Central memory CD8-positive, alpha-beta T cell (primary cell): ENCODE measurements around the gene DPF3.

ENCODE experiments used
- ATAC-seq: fragments of 150-1000 bp; cut with Tn5 transposase; replicated peaks from 2 replicates; pipeline ENCODE4 v1.10.0; 2022; ENCODE audit warnings: mild to moderate bottlenecking, moderate FRiP score, moderate number of reproducible peaks; ENCODE audit not compliant: poor library complexity, severe bottlenecking; ENCODE audit errors: extremely low read depth
- DNase-seq, 2 donors: peaks; one replicate each; pipeline ENCODE4 v3.0.0; 2021; ENCODE audit warnings: low spot score in 2 of 2
- H3K27ac Mint-ChIP-seq: one replicate; pipeline ENCODE4 v1.8.0; 2022; ENCODE audit warnings: low read depth, mild to moderate bottlenecking, moderate library complexity, mixed read lengths
- H3K27me3 Mint-ChIP-seq: one replicate; pipeline ENCODE4 v1.8.0; 2022; ENCODE audit warnings: mixed read lengths
- H3K36me3 Mint-ChIP-seq: one replicate; pipeline ENCODE4 v1.8.0; 2022; ENCODE audit warnings: mild to moderate bottlenecking, moderate library complexity, mixed read lengths; ENCODE audit not compliant: insufficient read depth
- H3K4me1 Mint-ChIP-seq: one replicate; pipeline ENCODE4 v1.8.0; 2022; ENCODE audit warnings: mixed read lengths
- H3K4me3 Mint-ChIP-seq: one replicate; pipeline ENCODE4 v1.8.0; 2022; ENCODE audit warnings: mild to moderate bottlenecking, moderate library complexity, mixed read lengths
- H3K9me3 Mint-ChIP-seq: one replicate; pipeline ENCODE4 v1.8.0; 2022; ENCODE audit warnings: mixed read lengths

The DPF3 gene

DNA sequence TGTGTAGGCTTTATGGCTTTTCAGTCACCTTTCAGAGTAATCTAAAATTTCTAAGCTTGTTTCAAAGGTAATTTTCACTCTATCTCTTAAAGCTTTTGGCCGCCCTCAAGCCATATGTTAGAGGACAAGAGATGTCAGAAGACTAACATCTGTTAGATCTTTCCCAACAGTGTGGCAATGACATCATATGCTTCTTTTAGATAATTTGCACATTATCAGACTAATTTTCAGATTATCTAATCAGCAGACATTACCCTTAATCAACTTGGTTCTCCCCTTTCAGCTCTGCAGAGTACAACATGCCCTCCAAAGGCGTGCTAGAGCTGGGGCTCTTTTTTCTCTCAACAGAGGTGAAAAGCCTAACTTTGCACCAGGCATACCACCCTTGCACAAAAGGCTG is 207.1 kb downstream of the DPF3 start:
- ATAC-seq: no peak
- H3K9me3 Mint-ChIP-seq: no peaks in the 10 kb centered on the region
- H3K27me3 Mint-ChIP-seq: peaks cover 26% of the 10 kb centered on the region
- H3K4me1 Mint-ChIP-seq: no peaks in the 10 kb centered on the region
- H3K27ac Mint-ChIP-seq: no peak overlapping the region
- H3K4me3 Mint-ChIP-seq: no peak overlapping the region
- no peak for DNase-seq
- no peaks in the 10 kb centered on the region for H3K36me3 Mint-ChIP-seq

GRCh38 chr14:72686101-72686500 is 207.8 kb downstream of the DPF3 start:
- H3K4me1 Mint-ChIP-seq: no peaks in the 10 kb centered on the region
- DNase-seq (no peak), ATAC-seq (no peak)
- no peaks in the 10 kb centered on the region for H3K36me3 Mint-ChIP-seq
- no peaks in the 10 kb centered on the region for H3K9me3 Mint-ChIP-seq
- H3K4me3 Mint-ChIP-seq: no peak overlapping the region
- no peak overlapping the region for H3K27ac Mint-ChIP-seq
- H3K27me3 Mint-ChIP-seq: peaks cover 34% of the 10 kb centered on the region

- DNase-seq: no peak
- H3K36me3 Mint-ChIP-seq: no peaks in the 10 kb centered on the region
Observed at GRCh38 chr14:72685456-72685855, 208.4 kb downstream of the DPF3 start.

GRCh38 chr14:72683787-72684186 is 210.1 kb downstream of the DPF3 start:
- no peaks in the 10 kb centered on the region for H3K36me3 Mint-ChIP-seq
- DNase-seq: no peak
- no peak overlapping the region for H3K4me3 Mint-ChIP-seq
- H3K9me3 Mint-ChIP-seq: no peaks in the 10 kb centered on the region
- H3K27ac Mint-ChIP-seq: no peak overlapping the region
- H3K4me1 Mint-ChIP-seq: no peaks in the 10 kb centered on the region
- H3K27me3 Mint-ChIP-seq: peaks cover 52% of the 10 kb centered on the region
- ATAC-seq: no peak

More at GRCh38 chr14:72685456-72685855, 208.4 kb downstream of the DPF3 start:
- no peak overlapping the region for H3K27ac Mint-ChIP-seq
- peaks cover 40% of the 10 kb centered on the region for H3K27me3 Mint-ChIP-seq
- ATAC-seq: no peak
- H3K4me3 Mint-ChIP-seq: no peak overlapping the region
- no peaks in the 10 kb centered on the region for H3K9me3 Mint-ChIP-seq
- no peaks in the 10 kb centered on the region for H3K4me1 Mint-ChIP-seq

DNA sequence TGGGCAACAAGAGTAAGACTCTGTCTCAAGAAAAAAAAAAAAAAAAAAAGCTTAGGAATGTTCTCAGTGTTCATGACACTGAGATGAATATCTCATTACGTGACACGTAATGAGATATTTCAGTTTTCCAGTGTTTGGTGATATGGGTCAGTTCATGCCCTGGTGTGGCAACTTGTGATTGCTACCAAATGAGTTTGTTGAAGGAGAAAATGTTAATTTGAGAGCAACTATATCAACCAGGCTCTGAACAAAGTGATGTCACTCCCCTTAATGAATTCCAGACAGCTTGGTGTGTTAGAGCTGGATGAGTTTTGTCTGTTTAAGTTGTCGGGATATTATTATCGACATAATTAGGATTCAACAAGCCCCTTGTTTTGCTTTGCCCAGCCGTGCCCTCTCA is 211.7 kb downstream of the DPF3 start:
- peaks cover 44% of the 10 kb centered on the region for H3K27me3 Mint-ChIP-seq
- no peak overlapping the region for H3K27ac Mint-ChIP-seq
- DNase-seq (no peak), ATAC-seq (no peak)
- no peaks in the 10 kb centered on the region for H3K36me3 Mint-ChIP-seq
- H3K9me3 Mint-ChIP-seq: no peaks in the 10 kb centered on the region
- no peaks in the 10 kb centered on the region for H3K4me1 Mint-ChIP-seq
- H3K4me3 Mint-ChIP-seq: no peak overlapping the region

DNA sequence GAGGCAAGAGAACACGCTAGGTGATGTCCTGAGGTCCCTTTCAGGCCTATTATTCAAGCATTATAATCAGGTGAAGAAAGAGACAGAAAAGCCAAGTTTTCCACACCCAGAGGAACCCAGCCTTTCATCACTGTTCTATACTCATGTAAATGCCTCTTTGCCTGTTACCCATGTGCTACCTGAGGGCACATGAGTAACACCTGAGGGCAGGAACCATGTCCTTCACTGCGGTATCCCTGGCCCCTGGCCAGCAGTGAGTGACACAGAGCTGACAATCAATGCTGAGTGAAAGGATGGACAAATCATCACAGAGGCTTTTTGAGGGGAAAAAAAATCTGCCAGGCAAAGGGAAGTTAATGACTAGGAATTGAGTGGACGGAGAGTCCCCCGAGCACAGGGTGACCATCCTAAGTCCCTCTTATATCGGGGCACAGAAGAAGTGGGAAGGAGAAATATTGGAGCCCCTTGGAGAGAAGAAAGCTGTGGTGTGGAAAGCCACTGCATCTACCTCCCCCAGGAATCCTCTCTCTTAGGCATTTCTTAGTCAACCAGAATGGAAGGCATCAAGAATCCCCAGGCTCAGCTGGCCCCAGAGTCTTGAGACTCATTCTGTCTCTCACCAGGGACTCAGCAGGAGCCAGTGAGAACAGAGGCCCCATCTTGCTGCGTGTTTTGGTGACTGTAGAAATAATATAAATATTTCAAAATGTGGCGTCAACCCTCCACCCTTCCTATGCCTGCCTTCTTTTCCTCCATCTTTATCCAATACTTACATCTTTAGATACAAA is 212.9 kb downstream of the DPF3 start:
- Mint-ChIP-seq H3K4me3 (no peak overlapping the region), H3K4me1 (no peaks in the 10 kb centered on the region), H3K27me3 (peaks cover 41% of the 10 kb centered on the region), H3K27ac (no peak overlapping the region), H3K36me3 (no peaks in the 10 kb centered on the region), H3K9me3 (no peaks in the 10 kb centered on the region)
- DNase-seq (no peak), ATAC-seq (no peak)

GRCh38 chr14:72679536-72680151 is 214.3 kb downstream of the DPF3 start:
- Mint-ChIP-seq H3K4me1 (no peaks in the 10 kb centered on the region), H3K9me3 (no peaks in the 10 kb centered on the region), H3K36me3 (no peaks in the 10 kb centered on the region), H3K27me3 (peaks cover 54% of the 10 kb centered on the region), H3K4me3 (no peak overlapping the region), H3K27ac (no peak overlapping the region)
- DNase-seq (no peak), ATAC-seq (no peak)

- no peak overlapping the region for H3K4me3 Mint-ChIP-seq
- no peaks in the 10 kb centered on the region for H3K9me3 Mint-ChIP-seq
- H3K27me3 Mint-ChIP-seq: peaks cover 59% of the 10 kb centered on the region
- no peak overlapping the region for H3K27ac Mint-ChIP-seq
- no peaks in the 10 kb centered on the region for H3K4me1 Mint-ChIP-seq
- no peak for ATAC-seq
- DNase-seq: no peak
- H3K36me3 Mint-ChIP-seq: no peaks in the 10 kb centered on the region
Observed at GRCh38 chr14:72679141-72679535, 214.8 kb downstream of the DPF3 start.

- peaks cover 67% of the 10 kb centered on the region for H3K27me3 Mint-ChIP-seq
- H3K27ac Mint-ChIP-seq: no peak overlapping the region
- DNase-seq (no peak), ATAC-seq (no peak)
- no peak overlapping the region for H3K4me3 Mint-ChIP-seq
- no peaks in the 10 kb centered on the region for H3K9me3 Mint-ChIP-seq
- no peaks in the 10 kb centered on the region for H3K4me1 Mint-ChIP-seq
- no peaks in the 10 kb centered on the region for H3K36me3 Mint-ChIP-seq
Observed at GRCh38 chr14:72678356-72678755, 215.5 kb downstream of the DPF3 start.

- Mint-ChIP-seq H3K4me3 (no peak overlapping the region), H3K27ac (no peak overlapping the region), H3K36me3 (no peaks in the 10 kb centered on the region), H3K27me3 (peaks cover 67% of the 10 kb centered on the region), H3K4me1 (no peaks in the 10 kb centered on the region), H3K9me3 (no peaks in the 10 kb centered on the region)
- DNase-seq (no peak), ATAC-seq (no peak)
Observed at GRCh38 chr14:72677664-72678063, 216.2 kb downstream of the DPF3 start.

DNA sequence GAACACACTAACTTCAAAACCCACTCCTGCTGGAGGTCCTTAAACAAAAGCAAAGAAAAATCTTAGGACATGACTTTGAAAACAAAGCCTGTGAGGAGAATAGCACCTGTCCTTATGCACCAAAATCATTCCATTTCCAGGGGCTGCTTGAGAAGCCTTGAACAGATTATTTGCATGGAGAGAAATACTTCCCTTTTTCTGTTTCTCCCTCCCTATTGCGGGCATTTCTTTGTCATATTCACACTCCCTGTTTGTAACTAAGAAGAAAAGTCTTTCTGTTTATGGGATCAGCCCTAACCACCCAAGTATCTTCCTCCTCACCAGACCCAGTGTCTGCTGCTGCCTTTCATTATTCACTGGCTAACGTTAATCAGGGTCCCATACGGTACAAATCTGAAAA is 218.8 kb downstream of the DPF3 start:
- no peaks in the 10 kb centered on the region for H3K9me3 Mint-ChIP-seq
- no peak for ATAC-seq
- no peak overlapping the region for H3K4me3 Mint-ChIP-seq
- H3K27me3 Mint-ChIP-seq: peaks cover 66% of the 10 kb centered on the region
- H3K36me3 Mint-ChIP-seq: no peaks in the 10 kb centered on the region
- no peak for DNase-seq
- no peaks in the 10 kb centered on the region for H3K4me1 Mint-ChIP-seq
- no peak overlapping the region for H3K27ac Mint-ChIP-seq

DNA sequence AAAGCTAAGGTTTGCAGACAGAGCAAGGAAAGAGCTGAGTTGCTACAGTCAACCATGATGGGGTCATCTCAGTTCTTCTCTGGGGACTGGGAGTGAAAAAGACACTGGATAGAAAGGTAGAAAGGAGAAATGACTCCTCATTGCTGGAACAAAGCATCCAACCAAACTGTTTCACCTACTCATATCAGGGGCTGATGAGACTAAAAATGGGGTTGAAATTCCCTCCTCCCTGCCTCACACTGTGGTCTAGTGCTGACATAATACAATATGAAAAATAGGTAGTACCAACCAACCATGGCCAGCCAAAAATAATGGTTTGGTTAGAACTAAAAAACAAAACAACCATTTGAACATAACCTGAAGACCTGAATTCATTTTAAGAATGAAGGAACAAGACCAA is 220.7 kb downstream of the DPF3 start:
- no peak for DNase-seq
- H3K4me1 Mint-ChIP-seq: no peaks in the 10 kb centered on the region
- no peak for ATAC-seq
- no peaks in the 10 kb centered on the region for H3K9me3 Mint-ChIP-seq
- H3K27me3 Mint-ChIP-seq: peaks cover 58% of the 10 kb centered on the region
- H3K27ac Mint-ChIP-seq: no peak overlapping the region
- H3K36me3 Mint-ChIP-seq: no peaks in the 10 kb centered on the region
- no peak overlapping the region for H3K4me3 Mint-ChIP-seq

DNA sequence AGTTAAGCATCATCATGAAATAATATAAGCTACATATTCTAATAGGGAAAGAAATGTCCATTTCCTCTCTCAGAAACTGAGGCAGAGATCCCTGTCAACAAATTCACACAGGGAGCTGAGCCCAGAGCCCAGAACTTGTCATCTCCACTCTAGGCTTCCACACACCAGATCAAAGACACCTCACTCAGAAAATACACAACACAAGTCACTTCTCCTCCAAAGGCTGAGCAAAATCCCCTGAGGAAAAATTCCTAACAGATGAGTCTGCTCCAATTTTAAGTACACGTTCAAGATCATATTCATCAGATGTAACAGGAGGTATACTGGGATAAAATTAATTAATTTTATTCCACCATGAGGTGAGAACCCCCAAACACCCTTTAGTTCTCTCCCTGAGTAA is 227.3 kb downstream of the DPF3 start:
- peaks cover 39% of the 10 kb centered on the region for H3K27me3 Mint-ChIP-seq
- H3K4me3 Mint-ChIP-seq: no peak overlapping the region
- no peaks in the 10 kb centered on the region for H3K9me3 Mint-ChIP-seq
- no peaks in the 10 kb centered on the region for H3K4me1 Mint-ChIP-seq
- DNase-seq: no peak
- ATAC-seq: no peak
- H3K27ac Mint-ChIP-seq: no peak overlapping the region
- peaks cover 1% of the 10 kb centered on the region for H3K36me3 Mint-ChIP-seq
